Activated T-helper 1 cell treated with Interleukin-2 at 50 U/mL for 16 hours (primary cell): ENCODE measurements around the gene AP1S3.
"Not testable (repeated sequence)": the region's sequence is repeated elsewhere in the genome, so short reads cannot be mapped to it uniquely, and the experiment has no call there.

Experiments
- DNase-seq: peaks from one replicate; pipeline ENCODE4 v3.0.0-alpha.2; 2020; ENCODE audit warnings: low read depth

Gene AP1S3

DNA sequence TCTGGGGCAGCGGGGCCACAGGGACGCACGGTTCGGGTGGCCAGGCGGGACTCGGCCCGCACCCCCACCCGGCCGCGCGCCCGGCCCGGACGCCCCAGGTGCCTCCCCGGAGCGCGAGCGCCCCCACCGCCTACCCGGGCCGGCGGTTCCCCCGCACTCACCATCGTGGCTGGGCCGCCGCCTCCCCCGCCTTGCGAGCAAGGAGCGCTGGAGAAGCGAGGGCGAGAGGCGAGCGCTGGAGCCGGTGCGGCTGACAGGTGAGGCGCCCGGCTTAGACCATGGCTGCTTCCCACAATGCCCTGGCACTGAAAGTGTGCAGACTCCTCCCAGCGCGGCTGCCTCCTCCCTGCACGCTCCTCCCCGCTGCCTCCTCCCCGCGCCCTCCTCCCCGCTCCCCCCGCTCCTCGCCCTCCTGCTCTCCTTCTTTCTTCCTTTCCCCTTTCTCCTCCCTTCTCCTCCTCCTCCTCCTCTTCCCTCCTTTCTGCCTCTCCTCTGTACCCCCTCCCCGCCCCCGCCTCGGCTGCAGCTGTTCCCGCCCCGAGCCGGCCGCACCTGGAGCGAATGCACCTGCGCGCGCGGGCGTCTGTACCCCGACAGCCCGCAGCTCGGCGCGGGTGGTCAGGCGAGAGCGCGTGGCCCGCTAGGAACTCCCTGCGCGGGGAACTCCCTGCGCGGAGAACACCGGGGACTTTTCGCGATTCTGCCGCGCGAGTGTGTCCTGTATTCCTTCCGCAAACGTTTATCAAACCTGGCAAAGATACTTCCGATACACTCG lies at the start of gene AP1S3:
Gene AP1S3, minus strand, starts transcription at position 296 of the 775 bp plus-strand sequence. Its CDS starts 132 bp downstream, at position 164.
- peak; percentile 43 for DNase-seq

DNA sequence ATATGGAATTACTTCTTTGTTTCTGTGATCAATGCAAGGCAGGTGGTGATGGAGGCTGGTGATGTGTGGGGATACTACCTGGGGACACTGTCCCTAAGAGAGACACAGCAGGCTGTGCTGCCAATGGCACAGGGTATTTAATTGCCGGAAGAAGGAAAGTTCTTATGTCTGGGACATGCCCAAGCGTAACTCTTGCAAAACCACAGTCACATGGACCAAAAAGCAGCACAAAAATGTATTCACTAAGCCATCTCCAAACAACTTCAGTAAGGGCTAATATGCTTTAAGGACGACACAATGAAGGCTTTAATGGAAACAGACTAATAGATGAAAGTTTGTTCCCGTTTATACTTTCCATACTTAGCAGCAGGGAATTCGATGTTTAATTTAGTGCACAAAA lies 49.7 kb upstream of the AP1S3 start:
- no peak for DNase-seq

DNA sequence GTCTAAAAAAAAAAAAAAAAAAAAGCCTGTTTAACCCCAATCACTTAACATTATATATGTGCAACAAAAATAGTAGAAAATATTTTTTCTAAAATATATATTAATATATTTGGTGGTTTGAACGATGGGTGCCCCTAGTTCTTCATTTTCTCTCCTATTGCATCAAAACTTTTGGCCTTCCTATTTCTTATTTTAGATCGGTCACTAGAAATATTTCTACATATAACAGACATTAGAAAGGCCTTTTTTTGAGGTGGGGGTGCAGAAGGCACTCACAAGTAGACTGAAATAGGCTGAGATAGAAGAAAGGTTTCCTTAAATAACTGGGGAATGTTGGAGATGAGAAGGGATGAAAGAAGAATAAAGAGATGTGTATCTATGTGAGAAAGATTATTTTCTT lies 49.3 kb upstream of the AP1S3 start:
- no peak for DNase-seq

GRCh38 chr2:223884399-223884798 lies 47.0 kb upstream of the AP1S3 start:
- no peak for DNase-seq

- DNase-seq: no peak
Measured at GRCh38 chr2:223882715-223883114, 45.3 kb upstream of the AP1S3 start.

DNA sequence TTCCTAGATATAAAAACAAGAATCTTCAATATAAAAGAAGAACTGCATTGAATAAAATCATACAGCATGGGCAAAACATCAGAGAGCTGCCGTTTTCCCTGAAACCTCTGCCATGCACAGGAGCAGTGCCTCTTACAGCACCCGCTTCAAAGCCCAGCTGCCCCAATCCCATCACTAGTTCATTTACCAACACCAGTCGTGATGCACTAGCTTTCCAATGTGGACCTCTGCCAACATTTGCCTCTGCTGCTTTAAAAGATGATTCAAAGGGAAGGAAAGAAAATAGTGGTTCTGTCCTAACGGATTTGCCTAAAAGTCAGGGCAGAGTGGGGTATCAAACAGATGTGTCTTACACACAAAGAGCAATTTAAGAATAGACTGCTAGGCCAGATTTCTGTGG lies 43.4 kb upstream of the AP1S3 start:
- DNase-seq: no peak

- DNase-seq: no peak
Measured at GRCh38 chr2:223877721-223878410, 40.5 kb upstream of the AP1S3 start.

GRCh38 chr2:223873672-223874071 lies 36.3 kb upstream of the AP1S3 start:
- DNase-seq: no peak

DNA sequence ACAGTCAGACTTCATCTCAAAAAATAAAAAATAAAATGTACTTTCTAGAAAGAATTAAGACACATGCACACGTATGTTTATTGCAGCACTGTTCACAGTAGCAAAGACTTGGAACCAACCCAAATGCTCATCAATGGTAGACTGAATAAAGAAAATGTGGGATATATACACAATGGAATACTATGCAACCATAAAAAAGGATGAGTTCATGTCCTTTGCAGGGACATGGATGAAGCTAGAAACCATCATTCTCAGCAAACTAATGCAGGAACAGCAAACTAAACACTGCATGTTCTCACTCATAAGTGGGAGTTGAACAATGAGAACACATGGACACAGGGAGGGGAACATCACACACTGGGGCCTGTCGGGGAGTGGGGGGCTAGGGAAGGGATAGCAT lies 35.4 kb upstream of the AP1S3 start:
- DNase-seq: not testable (repeated sequence)

GRCh38 chr2:223871661-223872060 lies 34.3 kb upstream of the AP1S3 start:
- not testable (repeated sequence) for DNase-seq

- DNase-seq: no peak
Measured at GRCh38 chr2:223870840-223871611, 33.6 kb upstream of the AP1S3 start.

GRCh38 chr2:223868005-223868404 lies 30.6 kb upstream of the AP1S3 start:
- no peak for DNase-seq

- DNase-seq: no peak
Measured at GRCh38 chr2:223865907-223866508, 28.6 kb upstream of the AP1S3 start.

GRCh38 chr2:223865124-223865523 lies 27.7 kb upstream of the AP1S3 start:
- DNase-seq: no peak

- no peak for DNase-seq
Measured at GRCh38 chr2:223863491-223863890, 26.1 kb upstream of the AP1S3 start.

- DNase-seq: no peak
Measured at GRCh38 chr2:223860809-223861738, 23.7 kb upstream of the AP1S3 start.

- no peak for DNase-seq
Measured at GRCh38 chr2:223859070-223859469, 21.7 kb upstream of the AP1S3 start.

- no peak for DNase-seq
Measured at GRCh38 chr2:223856584-223856983, 19.2 kb upstream of the AP1S3 start.

- no peak for DNase-seq
Measured at GRCh38 chr2:223856021-223856420, 18.6 kb upstream of the AP1S3 start.

DNA sequence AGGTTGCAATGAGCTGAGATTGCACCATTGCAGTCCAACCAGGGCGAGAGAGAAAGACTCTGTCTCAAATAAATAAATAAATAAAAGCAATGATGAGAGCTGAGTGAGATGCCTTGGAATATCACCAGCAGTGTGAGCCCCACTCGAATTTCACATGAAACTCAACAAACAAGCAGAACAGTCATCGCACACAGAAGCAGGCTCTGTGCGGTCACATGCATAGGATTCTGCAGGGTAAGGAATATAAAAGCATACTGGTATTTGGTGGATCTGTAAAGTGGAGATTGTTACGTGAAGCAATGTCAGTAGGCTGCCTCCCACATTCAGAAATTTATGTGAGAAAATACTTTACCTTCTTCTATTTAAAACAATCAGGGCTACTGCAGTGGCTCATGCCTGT lies 18.0 kb upstream of the AP1S3 start:
- DNase-seq: no peak

DNA sequence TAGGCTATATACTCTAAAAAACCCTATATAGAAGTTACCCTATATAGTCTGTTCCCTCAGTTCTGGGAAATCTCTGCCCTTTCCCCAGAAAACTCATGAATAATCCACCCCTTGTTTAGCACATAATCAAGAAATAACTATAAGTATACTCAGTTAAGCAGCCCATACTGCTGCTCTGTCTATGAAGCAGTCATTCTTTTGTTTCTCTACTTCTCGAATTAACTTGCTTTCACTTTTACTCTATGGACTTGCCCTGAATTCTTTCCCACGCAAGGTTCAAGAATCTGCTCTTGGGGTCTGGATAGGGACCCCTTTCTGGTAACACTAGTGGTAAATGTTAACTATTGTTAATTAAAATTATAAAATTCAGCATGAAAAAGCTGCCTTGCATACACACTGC lies 17.4 kb upstream of the AP1S3 start:
- no peak for DNase-seq
